HG02884 (cell line): ENCODE data around the gene AXIN1.

ENCODE experiments used
- ATAC-seq: cut with Tn5 transposase; IDR thresholded peaks from one replicate; pipeline ENCODE4 v1.9.1; 2021; ENCODE audit warnings: mild to moderate bottlenecking, moderate library complexity; ENCODE audit not compliant: unreplicated experiment

The AXIN1 gene

DNA sequence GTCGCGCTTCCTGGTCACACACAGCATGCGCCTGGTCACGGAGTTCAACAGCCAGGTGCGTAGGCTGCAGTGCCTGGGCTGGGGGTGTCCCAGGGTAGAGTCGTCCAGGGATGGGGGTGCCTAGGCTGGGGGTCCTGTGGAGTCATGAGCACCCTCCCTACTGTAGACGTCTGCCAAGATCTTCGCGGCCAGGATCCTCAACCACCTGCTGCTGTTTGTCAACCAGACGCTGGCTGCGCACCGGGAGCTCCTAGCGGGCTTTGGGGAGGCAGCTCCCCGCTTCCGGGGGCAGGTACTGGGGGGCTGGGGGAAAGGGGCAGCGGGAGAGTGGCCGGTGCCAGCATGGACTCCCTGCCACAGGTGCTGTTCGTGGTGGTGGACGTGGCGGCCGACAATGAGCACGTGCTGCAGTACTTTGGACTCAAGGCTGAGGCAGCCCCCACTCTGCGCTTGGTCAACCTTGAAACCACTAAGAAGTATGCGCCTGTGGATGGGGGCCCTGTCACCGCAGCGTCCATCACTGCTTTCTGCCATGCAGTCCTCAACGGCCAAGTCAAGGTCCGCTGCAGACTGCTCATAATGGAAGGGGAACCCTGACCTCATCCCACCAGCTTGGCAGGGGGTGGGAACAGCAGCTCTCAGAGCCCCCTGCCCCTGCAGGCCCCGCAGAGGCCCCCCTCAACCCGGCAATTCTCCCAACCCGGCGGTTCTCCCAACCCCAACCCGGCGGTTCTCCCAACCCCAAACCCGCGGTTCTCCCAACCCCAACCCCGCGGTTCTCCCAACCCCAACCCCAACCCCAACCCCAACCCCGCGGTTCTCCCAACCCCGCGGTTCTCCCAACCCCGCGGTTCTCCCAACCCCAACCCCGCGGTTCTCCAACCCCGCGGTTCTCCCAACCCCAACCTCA is 67.1 kb downstream of the AXIN1 start:
- no peak for ATAC-seq

- no peak for ATAC-seq
Observed at GRCh38 chr16:284204-285120, 68.1 kb downstream of the AXIN1 start.

DNA sequence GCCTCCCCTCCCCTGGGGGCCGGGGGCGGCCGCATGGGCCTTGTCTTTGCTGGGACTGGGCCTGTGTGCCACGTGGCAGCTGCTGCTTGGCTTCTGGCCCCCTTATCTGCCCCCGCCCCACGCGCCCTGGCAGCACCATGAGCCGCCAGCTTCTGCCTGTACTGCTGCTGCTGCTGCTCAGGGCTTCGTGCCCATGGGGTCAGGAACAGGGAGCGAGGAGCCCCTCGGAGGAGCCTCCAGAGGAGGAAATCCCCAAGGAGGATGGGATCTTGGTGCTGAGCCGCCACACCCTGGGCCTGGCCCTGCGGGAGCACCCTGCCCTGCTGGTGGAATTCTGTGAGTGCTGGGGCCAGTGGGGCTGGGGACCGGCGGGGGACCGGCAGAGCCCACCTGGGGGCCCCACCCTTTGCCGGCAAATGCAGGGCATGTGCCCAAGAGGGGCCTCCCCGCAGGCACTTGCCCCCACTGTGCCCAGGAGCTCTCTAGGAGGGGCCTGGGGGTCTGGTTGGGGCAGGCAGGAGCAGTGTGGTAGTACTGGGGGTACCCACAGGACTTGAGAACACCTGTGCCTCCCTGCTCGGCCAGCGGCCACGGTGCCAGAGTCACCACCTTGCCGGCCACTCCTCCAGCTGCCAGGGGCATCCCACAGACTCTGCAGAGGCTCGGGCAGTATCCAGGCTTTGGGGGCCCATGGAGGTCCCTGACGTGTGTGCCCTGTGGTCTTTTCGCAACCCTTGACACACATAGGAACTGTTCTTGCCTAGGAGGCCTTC is 69.3 kb downstream of the AXIN1 start, which contains the start of gene PDIA2:
TSS of gene PDIA2 (plus strand) at position 132 of the 773 bp plus-strand sequence. CDS start at position 138, 6 bp downstream.
- no peak for ATAC-seq

- no peak for ATAC-seq
Observed at GRCh38 chr16:282491-282890, 70.0 kb downstream of the AXIN1 start.

DNA sequence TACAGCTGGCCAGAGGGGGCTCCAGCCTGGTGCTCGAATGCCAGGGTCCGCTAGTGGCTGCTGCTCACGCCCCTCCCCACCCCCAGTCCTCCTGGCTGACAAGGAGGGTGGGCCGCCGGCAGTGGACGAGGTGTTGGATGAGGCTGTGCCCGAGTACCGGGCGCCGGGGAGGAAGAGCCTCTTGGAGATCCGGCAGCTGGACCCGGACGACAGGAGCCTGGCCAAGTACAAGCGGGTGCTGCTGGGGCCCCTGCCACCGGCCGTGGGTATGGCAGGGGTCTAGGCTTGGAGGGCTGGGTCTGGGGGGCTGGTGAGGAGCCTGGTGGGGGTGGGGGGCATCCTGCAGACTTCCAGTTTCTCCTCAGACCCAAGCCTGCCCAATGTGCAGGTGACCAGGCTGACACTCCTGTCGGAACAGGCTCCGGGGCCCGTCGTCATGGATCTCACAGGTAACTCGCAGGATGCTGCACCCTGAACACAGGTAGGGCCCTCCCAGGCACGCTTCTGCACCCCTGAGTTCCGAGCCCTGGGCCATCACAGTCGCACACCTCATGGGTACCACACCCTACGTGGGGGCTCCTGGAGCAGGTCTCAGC is 70.8 kb downstream of the AXIN1 start:
- ATAC-seq: no peak

- ATAC-seq: no peak
Observed at GRCh38 chr16:280991-281659, 71.4 kb downstream of the AXIN1 start.

- ATAC-seq: no peak
Observed at GRCh38 chr16:280552-280951, 72.0 kb downstream of the AXIN1 start, which contains the start of gene ARHGDIG. ARHGDIG (plus strand) TSS chr16:280591; CDS start chr16:280681, 90 bp downstream.

DNA sequence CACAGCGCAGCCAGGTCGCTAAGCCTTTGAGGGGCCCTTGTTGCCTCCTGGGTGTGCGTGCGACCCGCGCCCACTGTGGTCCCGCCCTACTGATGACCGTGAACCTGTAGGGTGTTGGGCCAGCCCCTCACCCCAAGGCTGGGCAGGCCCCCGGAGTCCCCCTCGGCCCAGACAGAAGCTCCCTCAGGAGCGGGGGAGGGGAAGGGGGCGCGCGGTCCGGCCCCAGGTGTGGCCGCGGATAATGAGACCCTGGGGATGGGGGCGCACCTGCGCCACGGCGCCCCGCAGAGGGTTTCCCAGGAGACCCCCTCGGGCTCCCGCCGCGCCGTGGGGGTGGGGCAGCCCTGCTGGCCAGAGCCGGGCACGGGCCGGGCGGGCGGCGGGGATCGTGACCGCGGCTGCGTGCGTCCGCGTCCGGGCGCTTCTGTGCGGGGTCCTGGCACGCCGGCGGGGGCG is 72.5 kb downstream of the AXIN1 start:
- ATAC-seq: no peak

DNA sequence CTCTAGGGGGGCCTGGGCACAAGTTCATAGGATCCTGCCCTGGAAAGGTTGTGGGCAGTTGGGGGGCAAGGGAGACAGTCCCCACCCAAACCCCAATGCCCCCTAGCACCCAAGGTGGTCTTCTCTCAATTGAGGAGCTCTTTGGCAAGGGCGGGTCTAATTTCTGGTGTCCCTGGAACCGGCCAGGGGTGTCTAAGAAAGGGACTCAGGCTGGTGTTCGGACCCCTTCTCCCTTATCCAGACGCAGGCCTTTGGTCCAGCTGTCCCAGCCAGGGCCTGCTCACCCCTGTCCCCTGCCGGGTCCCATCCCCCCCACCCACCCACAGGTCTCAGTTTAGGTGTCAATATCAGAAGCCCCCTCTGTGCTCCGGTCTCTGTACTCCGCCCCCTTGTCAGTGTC is 73.0 kb downstream of the AXIN1 start:
- ATAC-seq: no peak

DNA sequence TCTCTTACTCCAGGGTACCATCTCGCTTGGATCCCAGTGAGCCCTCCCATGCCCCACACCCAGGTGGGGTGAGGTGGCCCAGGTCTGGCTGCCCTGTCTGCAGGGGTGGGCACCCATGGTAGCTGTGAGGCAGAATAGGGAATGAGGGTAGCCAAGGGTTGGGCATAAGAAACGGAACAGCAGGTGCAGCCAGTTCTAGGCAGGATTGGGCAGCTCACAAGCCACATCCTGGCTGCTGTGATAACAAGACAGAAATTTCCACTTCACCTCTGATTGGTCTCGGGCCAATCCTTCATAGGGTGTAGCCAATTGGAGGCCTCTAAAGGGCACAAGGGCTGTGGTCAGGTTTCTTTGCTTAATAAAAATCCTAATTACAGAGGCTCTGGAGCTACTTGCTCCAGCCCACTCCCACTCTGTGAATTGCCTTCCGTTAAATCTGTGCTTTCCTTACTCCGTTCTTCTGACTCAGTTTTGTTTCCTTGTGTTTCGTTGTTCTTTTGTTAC is 73.6 kb downstream of the AXIN1 start:
- ATAC-seq: no peak

GRCh38 chr16:276426-277077 is 76.0 kb downstream of the AXIN1 start:
- ATAC-seq: no peak

DNA sequence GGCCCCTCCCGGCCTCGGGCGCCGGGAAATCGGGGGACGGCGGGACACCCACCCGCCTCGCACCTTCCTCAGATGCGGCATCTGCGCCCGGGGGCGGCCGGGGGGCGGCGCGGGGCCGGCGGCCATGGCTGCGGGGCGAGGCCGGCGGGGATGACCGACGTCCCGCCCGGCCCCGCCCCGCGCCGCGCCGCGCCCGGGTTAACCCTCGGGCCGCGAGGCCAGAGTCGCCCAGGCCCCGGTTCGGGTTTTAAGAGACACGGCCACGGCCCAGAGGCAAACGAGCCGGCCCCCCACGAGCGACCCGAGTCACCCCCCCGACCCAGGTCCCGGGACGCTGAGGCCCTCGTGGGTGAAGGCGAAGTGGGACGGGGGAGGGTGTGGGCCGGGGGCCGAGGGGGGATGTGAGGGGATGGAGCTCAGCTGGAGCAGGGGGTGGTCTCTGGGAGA is 76.7 kb downstream of the AXIN1 start, which contains the start of gene RGS11:
TSS of gene RGS11 (minus strand) at position 159 of the 447 bp plus-strand sequence. CDS start at position 126, 33 bp downstream.
- ATAC-seq: no peak

DNA sequence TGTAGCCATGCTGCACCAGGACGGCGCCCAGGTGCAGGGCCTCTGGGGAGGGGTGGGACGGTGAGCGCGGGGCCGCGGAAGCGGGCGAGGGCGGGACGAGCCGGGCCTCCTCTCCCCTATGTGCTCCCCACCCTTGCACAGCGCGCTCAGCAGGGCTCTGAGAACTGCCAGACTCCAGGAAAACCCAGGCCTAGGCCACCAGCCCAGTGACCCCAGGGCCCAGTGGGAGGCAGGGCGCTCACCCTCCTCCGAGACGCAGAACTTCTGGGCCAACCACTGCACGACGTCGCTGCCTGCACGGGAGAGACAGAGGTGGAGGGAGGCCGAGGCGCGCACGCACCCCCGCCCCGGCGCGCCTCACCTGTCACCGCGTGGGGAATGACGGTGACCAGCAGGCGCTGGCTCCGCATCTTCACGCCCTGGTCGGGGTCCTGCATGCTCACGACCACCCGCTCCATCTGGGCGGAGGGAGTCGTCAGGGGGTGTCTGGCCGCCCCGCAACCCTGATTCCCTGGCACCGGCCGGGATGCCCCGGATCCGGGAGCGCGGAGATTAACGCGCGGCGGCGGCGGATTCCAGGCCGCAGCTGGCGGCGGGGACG is 77.4 kb downstream of the AXIN1 start:
- ATAC-seq: no peak

GRCh38 chr16:273547-274421 is 78.7 kb downstream of the AXIN1 start:
- ATAC-seq: no peak

- ATAC-seq: no peak
Observed at GRCh38 chr16:272633-273546, 79.6 kb downstream of the AXIN1 start.
